SU-DHL-6 (cell line): ENCODE data around the gene DNER.

ENCODE experiments used
- EZH2phosphoT487 ChIP-seq: fragments of 200-600 bp; sonication (generic), shearing (Covaris generic); conservative IDR thresholded peaks from 2 replicates; pipeline ENCODE4 v1.6.1; 2018; ENCODE audit warnings: mild to moderate bottlenecking, antibody characterized with exemption, low read length, moderate library complexity, mixed read lengths
- TF ChIP-seq, protein P1 (sequence below): fragments of 200-600 bp; sonication (generic); IDR thresholded peaks from one replicate; pipeline ENCODE4 v1.5.1; 2017; ENCODE audit warnings: antibody characterized with exemption, mild to moderate bottlenecking, low read length, moderate library complexity; ENCODE audit not compliant: insufficient read depth, poor library complexity, severe bottlenecking

DNA sequence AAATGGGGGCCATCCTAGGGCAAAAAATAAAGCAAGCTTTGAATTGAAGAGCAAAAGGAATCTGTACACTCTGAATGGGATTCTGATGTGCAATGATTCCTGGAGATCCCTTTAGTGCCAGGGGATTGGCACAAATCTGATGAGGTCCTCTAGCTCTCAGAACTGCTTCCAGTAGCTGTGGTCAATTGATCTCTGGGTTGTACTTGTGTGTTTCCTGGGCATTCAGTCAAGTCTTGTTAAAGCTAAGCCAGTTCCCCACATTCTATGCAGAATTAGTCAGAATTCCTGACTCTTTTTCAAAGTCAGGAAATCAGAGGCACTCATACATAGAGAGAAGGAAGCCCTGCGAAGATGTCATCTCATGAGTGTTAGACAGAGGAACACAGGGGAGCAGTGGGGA is 161.3 kb downstream of the DNER start:
- TF ChIP-seq, protein P1, sequence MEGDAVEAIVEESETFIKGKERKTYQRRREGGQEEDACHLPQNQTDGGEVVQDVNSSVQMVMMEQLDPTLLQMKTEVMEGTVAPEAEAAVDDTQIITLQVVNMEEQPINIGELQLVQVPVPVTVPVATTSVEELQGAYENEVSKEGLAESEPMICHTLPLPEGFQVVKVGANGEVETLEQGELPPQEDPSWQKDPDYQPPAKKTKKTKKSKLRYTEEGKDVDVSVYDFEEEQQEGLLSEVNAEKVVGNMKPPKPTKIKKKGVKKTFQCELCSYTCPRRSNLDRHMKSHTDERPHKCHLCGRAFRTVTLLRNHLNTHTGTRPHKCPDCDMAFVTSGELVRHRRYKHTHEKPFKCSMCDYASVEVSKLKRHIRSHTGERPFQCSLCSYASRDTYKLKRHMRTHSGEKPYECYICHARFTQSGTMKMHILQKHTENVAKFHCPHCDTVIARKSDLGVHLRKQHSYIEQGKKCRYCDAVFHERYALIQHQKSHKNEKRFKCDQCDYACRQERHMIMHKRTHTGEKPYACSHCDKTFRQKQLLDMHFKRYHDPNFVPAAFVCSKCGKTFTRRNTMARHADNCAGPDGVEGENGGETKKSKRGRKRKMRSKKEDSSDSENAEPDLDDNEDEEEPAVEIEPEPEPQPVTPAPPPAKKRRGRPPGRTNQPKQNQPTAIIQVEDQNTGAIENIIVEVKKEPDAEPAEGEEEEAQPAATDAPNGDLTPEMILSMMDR, result no peak
- no peak for TF ChIP-seq EZH2phosphoT487
